Pancreas (tissue), 10 donors: ENCODE measurements around the gene SLC50A1. TPM values are rescaled to one million over a fixed set of nuclear protein-coding genes. Genes with fewer than 3 reads are reported as not detected.
A peak's percentile ranks its signal among the peaks of the same experiment; 100 is the strongest.

Source experiments
- ATAC-seq, 4 donors: fragments of 200-7000 bp; cut with Tn5 transposase; one replicate each; pipeline versions ENCODE4 v1.8.0 to v1.9.1; 2020; ENCODE audit warnings: mild to moderate bottlenecking in 4 of 4, moderate library complexity in 4 of 4
- DNase-seq, 6 donors: peaks; one replicate each; pipeline ENCODE4 v3.0.0-alpha.2; 2020
- FAIRE-seq: peaks from 2 replicates; lab custom pipeline; 2012; peaks lifted over from hg19 to GRCh38; lab: Jason Lieb, UNC
- H3K27ac ChIP-seq, 4 donors: fragments of 200-600 bp; sonication (generic); 1 replicate in 3 of 4; 2 replicates in 1 of 4; pipeline versions ENCODE4 v1.5.0 to v1.8.0; 2020
- H3K27me3 ChIP-seq, 4 donors: fragments of 200-600 bp; one replicate each; pipeline ENCODE4 v1.8.0; 2021
- H3K36me3 ChIP-seq, 3 donors: fragments of 200-600 bp; sonication (generic) in 1 of 3; one replicate each; pipeline versions ENCODE4 v1.5.0 to v1.8.0; 2020 to 2021
- H3K4me1 ChIP-seq, 3 donors: fragments of 200-600 bp; one replicate each; pipeline ENCODE4 v1.8.0; 2021
- H3K4me3 ChIP-seq, 4 donors: fragments of 200-600 bp; sonication (generic) in 2 of 4; one replicate each; pipeline versions ENCODE4 v1.5.0 to v1.8.0; 2020 to 2021
- H3K9me3 ChIP-seq, 4 donors: fragments of 200-600 bp; one replicate each; pipeline ENCODE4 v1.8.0; 2021
- WGBS, 2 donors: extraction: QIAGEN DNeasy Blood & Tissue Kit; methylation state at CpG; one replicate each; pipeline ENCODE4 v1.1.7; 2013; 5-methylcytosine and 5-hydroxymethylcytosine counted together
- intact Hi-C, 3 donors: fragments of 100-400 bp; cut with DNase I; formaldehyde crosslinking; loops; one replicate each; pipeline versions ENCODE4 v1.11.1 to v1.14.2; 2022
- polyA plus RNA-seq, 2 donors: library from polyadenylated mRNA; stranded (reverse); fragments of 200-250 nt; gene quantifications; one replicate each; pipeline ENCODE4 v1.2.3, GENCODE V29; 2013
- total RNA-seq, 6 donors: library from RNA; stranded (reverse); fragmentation: NEBNext Ultra II Directional in 4 of 6; extraction: Animal tissue kit (Norgen Biotek cat#: 25700) in 4 of 6; gene quantifications; one replicate each; pipeline versions ENCODE4 v1.2.1 to v1.2.4, GENCODE V29; 2021 to 2023
- TF ChIP-seq, protein P1 (sequence below), 4 donors: fragments of 200-600 bp; sonication (generic) in 3 of 4; IDR thresholded peaks; one replicate each; pipeline versions ENCODE4 v1.5.0 to v1.8.0; 2021; ENCODE audit warnings: antibody characterized with exemption in 4 of 4
- donor health status: healthy with polysubstance abuse.
- donor health status: DM: no; HTN: no; CAD: no; lungs with moderate emphysema.
- donor health status: DM: no; HTN: no; CAD: no.
- donor health status: control.
- donor health status: control.
- donor health status: Bipolar disorder and iron deficiency.
- donor health status: DM: yes; HTN: yes; CAD: no.
- donor health status: DM: no; HTN: no; CAD: no.
- donor health status: DM: no; HTN: no; CAD: no.
- donor health status: DM: yes; HTN: yes; CAD: no.

Gene SLC50A1
- total and polyA plus RNA-seq, 8 donors, result 18.7 to 33.3 (median 29.4) TPM

GRCh38 chr1:155133799-155134281, 1.8 kb upstream of the SLC50A1 start:
- FAIRE-seq, result no peak
- peaks cover 33 to 58% (median 36%) of the 10 kb centered on the region in 3 donors for H3K4me1 ChIP-seq
- no peak for ATAC-seq
- peak overlapping the region in 1 of 4 donors; percentile 63 for H3K4me3 ChIP-seq
- DNase-seq, result no peak
- no peaks in the 10 kb centered on the region for H3K27me3 ChIP-seq
- H3K9me3 ChIP-seq, result no peaks in the 10 kb centered on the region
- H3K27ac ChIP-seq, result peak overlapping the region in 2 of 4 donors; percentile 98 to 99
- TF ChIP-seq, protein P1, sequence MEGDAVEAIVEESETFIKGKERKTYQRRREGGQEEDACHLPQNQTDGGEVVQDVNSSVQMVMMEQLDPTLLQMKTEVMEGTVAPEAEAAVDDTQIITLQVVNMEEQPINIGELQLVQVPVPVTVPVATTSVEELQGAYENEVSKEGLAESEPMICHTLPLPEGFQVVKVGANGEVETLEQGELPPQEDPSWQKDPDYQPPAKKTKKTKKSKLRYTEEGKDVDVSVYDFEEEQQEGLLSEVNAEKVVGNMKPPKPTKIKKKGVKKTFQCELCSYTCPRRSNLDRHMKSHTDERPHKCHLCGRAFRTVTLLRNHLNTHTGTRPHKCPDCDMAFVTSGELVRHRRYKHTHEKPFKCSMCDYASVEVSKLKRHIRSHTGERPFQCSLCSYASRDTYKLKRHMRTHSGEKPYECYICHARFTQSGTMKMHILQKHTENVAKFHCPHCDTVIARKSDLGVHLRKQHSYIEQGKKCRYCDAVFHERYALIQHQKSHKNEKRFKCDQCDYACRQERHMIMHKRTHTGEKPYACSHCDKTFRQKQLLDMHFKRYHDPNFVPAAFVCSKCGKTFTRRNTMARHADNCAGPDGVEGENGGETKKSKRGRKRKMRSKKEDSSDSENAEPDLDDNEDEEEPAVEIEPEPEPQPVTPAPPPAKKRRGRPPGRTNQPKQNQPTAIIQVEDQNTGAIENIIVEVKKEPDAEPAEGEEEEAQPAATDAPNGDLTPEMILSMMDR (IDR thresholded peaks at IDR 0.05), result no peak
- H3K36me3 ChIP-seq, result peaks cover 0 to 31% (median 19%) of the 10 kb centered on the region in 3 donors
- intact Hi-C loops, result no loop called here
- WGBS, 2 donors, result 46 to 52% methylated on average over 7 of the region's 7 CpGs

- H3K4me1 ChIP-seq, result peaks cover 33 to 62% (median 36%) of the 10 kb centered on the region in 3 donors
- H3K27ac ChIP-seq, result peak overlapping the region; percentile 87 to 99 (median 98)
- no peaks in the 10 kb centered on the region for H3K9me3 ChIP-seq
- peak overlapping the region in 1 of 4 donors; percentile 63 for H3K4me3 ChIP-seq
- TF ChIP-seq, protein P1 (IDR thresholded peaks at IDR 0.05), result no peak
- intact Hi-C loops, result no loop called here
- DNase-seq (peak in 2 of 6 donors; percentile 22 to 49), FAIRE-seq (no peak), ATAC-seq (no peak)
- H3K27me3 ChIP-seq, result no peaks in the 10 kb centered on the region
- WGBS, 2 donors, result 41 to 61% methylated on average over 1 of the region's 1 CpG
- H3K36me3 ChIP-seq, result peaks cover 0 to 31% (median 19%) of the 10 kb centered on the region in 3 donors
These were observed 1.3 kb upstream of the SLC50A1 start for GRCh38 chr1:155134322-155134721.

DNA sequence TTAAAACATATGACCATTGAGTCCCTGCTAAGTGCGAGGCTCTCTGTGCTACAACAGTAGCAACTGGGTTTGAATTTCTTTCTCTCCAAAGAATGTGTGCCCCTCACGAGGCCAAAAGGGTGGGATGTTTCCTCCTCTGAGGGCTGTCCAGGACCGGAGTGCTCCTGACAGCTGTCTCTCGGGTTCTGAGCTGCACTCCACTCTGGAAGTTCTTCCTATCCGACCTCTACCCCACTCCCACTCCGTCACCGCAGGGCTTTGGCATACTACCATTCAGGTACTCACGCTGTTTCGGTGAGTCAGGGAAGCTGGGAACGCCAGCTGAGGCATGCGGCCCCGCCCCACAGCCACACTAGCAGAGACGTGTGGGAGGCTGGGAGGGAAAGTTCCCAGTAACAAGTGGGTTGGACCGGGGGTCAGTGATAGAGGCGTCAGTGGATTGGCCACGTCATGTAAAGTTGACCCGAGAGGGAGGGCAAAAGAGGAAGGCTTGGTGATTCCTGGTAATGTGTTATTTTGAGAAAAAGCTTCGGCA, 705 bp upstream of the SLC50A1 start:
- peak overlapping the region; percentile 29 to 63 (median 50) for H3K4me3 ChIP-seq
- H3K4me1 ChIP-seq, result peaks cover 33 to 62% (median 36%) of the 10 kb centered on the region in 3 donors
- FAIRE-seq (no peak), ATAC-seq (peak; percentile 72 to 80 (median 76)), DNase-seq (peak; percentile 86 to 95 (median 94))
- TF ChIP-seq, protein P1 (IDR thresholded peaks at IDR 0.05), result no peak
- H3K27me3 ChIP-seq, result no peaks in the 10 kb centered on the region
- H3K36me3 ChIP-seq, result peaks cover 0 to 31% (median 19%) of the 10 kb centered on the region in 3 donors
- WGBS, 2 donors, result 4% methylated on average over 18 of the region's 18 CpGs
- H3K27ac ChIP-seq, result peak overlapping the region; percentile 87 to 99 (median 98)
- no peaks in the 10 kb centered on the region for H3K9me3 ChIP-seq
- intact Hi-C loops, result no loop called here

GRCh38 chr1:155136748-155137147, 1.1 kb downstream of the SLC50A1 start:
- TF ChIP-seq, protein P1 (IDR thresholded peaks at IDR 0.05), result no peak
- DNase-seq (peak in 3 of 6 donors; percentile 47 to 54 (median 52)), FAIRE-seq (no peak), ATAC-seq (peak in 2 of 4 donors; percentile 1 to 2)
- Histone ChIP-seq H3K36me3 (peaks cover 0 to 25% (median 16%) of the 10 kb centered on the region in 3 donors), H3K27ac (peak overlapping the region in 3 of 4 donors; percentile 98 to 99 (median 99)), H3K4me3 (peak overlapping the region; percentile 29 to 63 (median 50)), H3K9me3 (no peaks in the 10 kb centered on the region), H3K27me3 (no peaks in the 10 kb centered on the region), H3K4me1 (peaks cover 24 to 51% (median 29%) of the 10 kb centered on the region in 3 donors)
- WGBS, 2 donors, result 16 to 28% methylated on average over 6 of the region's 6 CpGs
- intact Hi-C loops, result no loop called here
